ENCODE data around the gene CCDC116. TPM values are rescaled to one million over a fixed set of nuclear protein-coding genes. Genes with fewer than 3 reads are reported as not detected.
A peak's percentile ranks its signal among the peaks of the same experiment; 100 is the strongest.

CCDC116 gene
- polyA plus RNA-seq (2012; ENCODE audit: insufficient read depth, insufficient read length, low read depth), result 0.51 TPM

GRCh38 chr22:21632237-21632895 is at the start of gene CCDC116:
Gene CCDC116, plus strand, starts transcription at chr22:21632760. Its CDS starts 422 bp downstream, at chr22:21633182.
- no peaks in the 10 kb centered on the region for H3K9me3 ChIP-seq
- no peak for TF ChIP-seq CTCF (IDR thresholded peaks at IDR 0.05; ENCODE audit: low read depth, low read length)
- DNase-seq, result peak; percentile 96
- no peaks in the 10 kb centered on the region for H3K27me3 ChIP-seq
- H3K4me3 ChIP-seq (ENCODE audit: low read depth, low read length), result peak within 1 kb of the TSS; percentile 43
- peaks cover 11% of the 10 kb centered on the region for H3K36me3 ChIP-seq
- peaks cover 3% of the 10 kb centered on the region for H3K4me1 ChIP-seq

DNA sequence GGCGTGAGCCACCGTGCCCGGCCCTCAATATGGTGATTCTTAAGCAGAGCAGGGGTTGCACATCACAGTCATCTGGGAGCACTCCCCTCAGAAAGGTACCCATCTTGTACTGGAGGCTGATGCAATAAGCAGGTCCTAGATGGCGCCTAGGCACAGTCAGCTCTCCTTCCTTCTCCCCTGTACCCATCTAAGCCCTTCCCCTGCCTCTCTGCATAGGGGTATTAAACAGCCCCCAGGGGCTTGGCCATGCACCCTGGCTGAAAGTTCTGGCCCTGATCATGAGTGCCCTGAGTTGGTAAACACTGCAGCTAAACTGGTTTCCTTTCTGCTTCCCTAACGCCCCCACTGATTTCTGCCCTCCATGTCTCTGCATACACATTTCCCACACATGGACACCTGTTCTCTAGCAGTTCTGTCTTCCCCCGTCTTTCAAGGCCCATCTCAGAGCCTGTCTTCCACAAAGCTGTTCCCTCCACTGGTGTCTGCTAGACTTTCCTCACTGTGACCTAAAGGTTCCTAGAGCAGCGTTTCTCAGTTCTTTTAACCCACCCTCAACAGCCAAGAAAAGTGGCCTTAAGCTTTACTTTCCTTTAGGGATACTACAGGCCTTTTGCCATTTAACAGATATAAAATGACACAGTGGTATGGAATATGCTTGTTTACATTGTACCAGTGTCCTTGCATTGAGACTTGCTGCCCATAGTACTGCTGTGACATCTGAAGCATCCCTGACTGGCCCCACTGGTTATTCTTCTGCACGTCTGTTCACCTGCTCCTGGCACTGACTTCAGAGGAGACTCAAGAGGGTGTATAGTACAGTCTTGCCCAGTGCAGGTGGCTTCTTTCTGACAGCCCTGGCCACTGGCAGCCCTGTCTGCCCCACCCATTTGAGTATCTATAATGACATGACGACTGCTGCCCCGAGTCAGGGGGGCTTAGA is 49.5 kb upstream of the CCDC116 start:
- TF ChIP-seq CTCF (IDR thresholded peaks at IDR 0.05; ENCODE audit: low read depth, low read length), result no peak
- no peaks in the 10 kb centered on the region for H3K9me3 ChIP-seq
- H3K36me3 ChIP-seq, result peaks cover 11% of the 10 kb centered on the region
- H3K4me1 ChIP-seq, result no peaks in the 10 kb centered on the region
- no peak overlapping the region for H3K4me3 ChIP-seq (ENCODE audit: low read depth, low read length)
- no peaks in the 10 kb centered on the region for H3K27me3 ChIP-seq
- DNase-seq, result no peak

GRCh38 chr22:21585389-21585788 is 47.2 kb upstream of the CCDC116 start:
- no peak for TF ChIP-seq CTCF (IDR thresholded peaks at IDR 0.05; ENCODE audit: low read depth, low read length)
- H3K4me3 ChIP-seq (ENCODE audit: low read depth, low read length), result no peak overlapping the region
- H3K9me3 ChIP-seq, result no peaks in the 10 kb centered on the region
- H3K27me3 ChIP-seq, result no peaks in the 10 kb centered on the region
- no peak for DNase-seq
- H3K4me1 ChIP-seq, result no peaks in the 10 kb centered on the region
- peaks cover 20% of the 10 kb centered on the region for H3K36me3 ChIP-seq

DNA sequence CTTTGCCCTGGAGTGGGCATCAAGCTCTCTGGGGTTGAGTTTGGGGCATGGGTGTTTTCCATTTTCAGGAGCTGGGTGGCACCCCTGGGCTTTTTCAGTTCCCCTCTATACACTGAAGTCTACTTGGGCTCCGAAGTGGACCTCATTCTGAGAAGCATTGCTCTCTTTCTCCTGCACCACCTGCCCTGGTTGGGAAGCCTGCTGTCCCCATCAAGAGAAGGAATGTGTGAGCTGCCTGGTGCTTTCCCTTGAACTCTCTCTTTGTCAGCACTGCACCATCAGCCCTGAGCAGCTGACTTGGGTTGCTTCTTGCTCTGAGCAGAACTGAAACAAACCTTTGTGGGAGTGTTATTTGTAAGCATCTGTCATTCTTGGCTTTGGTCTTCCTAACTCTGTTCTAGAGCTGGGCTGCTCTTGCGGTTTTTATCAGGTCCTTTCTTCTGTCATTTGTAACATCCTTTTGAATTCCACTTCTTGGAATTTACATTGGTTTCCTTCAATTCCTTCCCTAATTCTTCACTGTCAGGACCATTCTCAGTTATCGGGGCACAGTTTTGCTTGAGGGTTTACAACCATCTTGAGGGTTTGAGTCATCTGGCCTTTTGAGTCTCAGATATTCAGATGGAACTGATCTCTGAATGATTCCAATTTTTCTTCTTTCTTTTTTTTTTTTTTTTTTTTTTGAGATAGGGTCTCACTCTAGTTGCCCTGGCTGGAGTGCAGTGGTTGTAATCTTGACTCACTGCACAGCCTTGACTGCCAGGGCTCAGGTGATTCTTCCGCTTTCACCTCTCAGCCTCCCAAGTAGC is 44.6 kb upstream of the CCDC116 start:
- H3K9me3 ChIP-seq, result no peaks in the 10 kb centered on the region
- no peak for DNase-seq
- peaks cover 28% of the 10 kb centered on the region for H3K36me3 ChIP-seq
- no peak overlapping the region for H3K4me3 ChIP-seq (ENCODE audit: low read depth, low read length)
- no peaks in the 10 kb centered on the region for H3K27me3 ChIP-seq
- H3K4me1 ChIP-seq, result no peaks in the 10 kb centered on the region
- no peak for TF ChIP-seq CTCF (IDR thresholded peaks at IDR 0.05; ENCODE audit: low read depth, low read length)

DNA sequence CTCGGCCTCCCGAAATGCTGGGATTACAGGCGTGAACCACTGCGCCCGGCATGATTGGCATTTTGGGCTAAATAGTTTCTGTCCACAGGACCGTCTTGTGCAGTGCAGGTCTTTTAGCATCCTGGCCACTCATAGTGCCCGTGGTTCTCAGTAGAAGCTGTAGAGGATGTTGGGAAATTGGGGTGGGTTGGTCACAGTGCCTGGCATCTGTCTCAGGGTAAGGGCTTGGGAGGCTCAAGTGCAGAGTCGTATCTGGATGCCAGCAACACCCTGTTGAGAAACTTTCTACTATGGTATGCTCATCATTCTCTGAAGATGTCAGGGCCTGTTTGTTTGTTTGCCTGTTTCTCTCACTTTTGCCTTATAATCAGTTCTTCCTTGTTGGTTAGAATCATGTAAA is 43.2 kb upstream of the CCDC116 start:
- Histone ChIP-seq H3K4me1 (no peaks in the 10 kb centered on the region), H3K9me3 (no peaks in the 10 kb centered on the region), H3K4me3 (ENCODE audit: low read depth, low read length) (no peak overlapping the region), H3K36me3 (peaks cover 38% of the 10 kb centered on the region), H3K27me3 (no peaks in the 10 kb centered on the region)
- no peak for DNase-seq
- no peak for TF ChIP-seq CTCF (IDR thresholded peaks at IDR 0.05; ENCODE audit: low read depth, low read length)
